Naive thymus-derived CD8-positive, alpha-beta T cell (primary cell): ENCODE results near the gene PKNOX2. TPM values are rescaled to one million over a fixed set of nuclear protein-coding genes. Genes with fewer than 3 reads are reported as not detected.
"Not testable (repeated sequence)": the region's sequence is repeated elsewhere in the genome, so short reads cannot be mapped to it uniquely, and the experiment has no call there.

ENCODE experiments used
- ATAC-seq, 2 donors: fragments of 150-1000 bp; cut with Tn5 transposase in 1 of 2; sonication (Bioruptor Pico), chemical (Tn5 transposase) in 1 of 2; 1 replicate in 1 of 2; 2 replicates in 1 of 2; pipeline ENCODE4 v1.10.0; 2021; ENCODE audit warnings: mild to moderate bottlenecking in 2 of 2, moderate library complexity in 2 of 2
- POLR2A ChIA-PET: fragments of 350-600 bp; sonication (Branson Sonifier 250); formaldehyde crosslinking; loops from one replicate; lab custom pipeline; 2021; ENCODE audit warnings: antibody characterized with exemption; lab: Charles Lee
- DNase-seq, 10 donors: peaks; one replicate each; pipeline versions ENCODE4 v3.0.0 to v3.0.0-alpha.2; 2020 to 2022
- H3K27ac Mint-ChIP-seq, 10 donors: one replicate each; pipeline ENCODE4 v1.8.0; 2020 to 2022; ENCODE audit warnings: mild to moderate bottlenecking in 10 of 10, mixed read lengths in 10 of 10, moderate library complexity in 4 of 10, inconsistent platforms in 1 of 10
- H3K27me3 Mint-ChIP-seq, 5 donors: one replicate each; pipeline ENCODE4 v1.8.0; 2021 to 2022; ENCODE audit warnings: mixed read lengths in 5 of 5
- H3K36me3 Mint-ChIP-seq, 3 donors: one replicate each; pipeline ENCODE4 v1.8.0; 2020 to 2022; ENCODE audit warnings: mixed read lengths in 3 of 3, mild to moderate bottlenecking in 2 of 3, inconsistent platforms in 1 of 3
- H3K4me1 Mint-ChIP-seq, 4 donors: one replicate each; pipeline ENCODE4 v1.8.0; 2021 to 2022; ENCODE audit warnings: mixed read lengths in 4 of 4
- H3K4me3 Mint-ChIP-seq, 10 donors: one replicate each; pipeline ENCODE4 v1.8.0; 2020 to 2022; ENCODE audit warnings: mild to moderate bottlenecking in 10 of 10, mixed read lengths in 10 of 10, moderate library complexity in 6 of 10, inconsistent platforms in 1 of 10
- H3K9me3 Mint-ChIP-seq, 9 donors: one replicate each; pipeline ENCODE4 v1.8.0; 2020 to 2022; ENCODE audit warnings: mixed read lengths in 9 of 9, mild to moderate bottlenecking in 3 of 9, inconsistent platforms in 1 of 9, moderate library complexity in 1 of 9
- polyA plus RNA-seq, 3 donors: library from polyadenylated mRNA; unstranded; fragments of 300-500 nt; fragmentation: Illumina TruSeq; gene quantifications; one replicate each; pipeline ENCODE4 v1.2.3, GENCODE V29; 2021
- total RNA-seq, 8 experiments: library from RNA in 2 of 8; stranded (reverse) in 2 of 8; gene quantifications; one replicate each; pipeline ENCODE4 v1.2.3 and lab custom pipeline; 2021 to 2026

PKNOX2 gene
- total and polyA plus RNA-seq, 5 experiments from 2014 or later = not detected

DNA sequence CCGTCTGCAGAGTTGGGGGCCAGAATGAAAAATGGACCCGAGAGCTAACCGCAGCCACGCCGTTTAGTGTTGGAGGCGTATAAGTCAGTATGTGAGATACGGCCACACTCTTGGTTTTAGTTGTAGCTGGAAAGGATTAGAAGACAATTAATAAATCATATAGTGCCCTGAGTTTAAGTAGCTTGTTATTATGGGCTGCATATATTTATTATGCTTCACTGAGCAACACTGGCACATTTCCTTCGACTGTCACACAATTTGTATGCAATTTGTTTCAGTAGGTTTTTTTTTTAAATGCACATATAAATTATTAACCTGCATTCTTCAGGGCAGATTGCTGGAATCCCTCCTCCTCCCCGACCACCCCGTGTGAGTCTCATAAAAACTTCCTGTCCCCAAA lies 56.9 kb downstream of the PKNOX2 start:
- ATAC-seq (no peak), DNase-seq (no peak)
- H3K4me3 Mint-ChIP-seq = no peak overlapping the region
- H3K27me3 Mint-ChIP-seq = peaks cover 3 to 20% (median 17%) of the 10 kb centered on the region in 5 donors
- no peaks in the 10 kb centered on the region for H3K9me3 Mint-ChIP-seq
- peaks cover 0 to 2% (median 0%) of the 10 kb centered on the region in 4 donors for H3K4me1 Mint-ChIP-seq
- no peak overlapping the region for H3K27ac Mint-ChIP-seq
- no peaks in the 10 kb centered on the region for H3K36me3 Mint-ChIP-seq
- POLR2A ChIA-PET = no interaction called here

DNA sequence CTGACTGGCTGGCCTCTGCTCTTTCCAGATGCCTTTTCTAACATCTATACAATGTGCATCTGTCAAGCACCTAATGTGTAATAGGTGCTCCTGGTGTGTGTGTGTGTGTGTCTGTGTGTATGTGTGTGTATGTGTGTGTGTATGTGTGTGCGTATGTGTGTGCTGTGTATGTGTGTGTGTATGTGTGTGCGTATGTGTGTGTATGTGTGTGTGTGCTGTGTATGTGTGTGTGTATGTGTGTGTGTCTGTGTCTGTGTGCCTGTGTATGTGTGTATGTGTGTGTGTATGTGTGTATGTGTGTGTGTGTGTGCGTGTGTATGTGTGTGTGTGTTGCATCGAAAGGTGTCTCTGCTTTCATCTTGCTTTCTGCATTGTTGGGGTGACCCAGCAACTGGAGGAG lies 57.9 kb downstream of the PKNOX2 start:
- H3K27ac Mint-ChIP-seq = no peak overlapping the region
- H3K36me3 Mint-ChIP-seq = no peaks in the 10 kb centered on the region
- DNase-seq (no peak), ATAC-seq (no peak)
- H3K27me3 Mint-ChIP-seq = peaks cover 0 to 21% (median 11%) of the 10 kb centered on the region in 5 donors
- H3K4me1 Mint-ChIP-seq = peaks cover 0 to 2% (median 0%) of the 10 kb centered on the region in 4 donors
- POLR2A ChIA-PET = no interaction called here
- no peak overlapping the region for H3K4me3 Mint-ChIP-seq
- H3K9me3 Mint-ChIP-seq = no peaks in the 10 kb centered on the region

DNA sequence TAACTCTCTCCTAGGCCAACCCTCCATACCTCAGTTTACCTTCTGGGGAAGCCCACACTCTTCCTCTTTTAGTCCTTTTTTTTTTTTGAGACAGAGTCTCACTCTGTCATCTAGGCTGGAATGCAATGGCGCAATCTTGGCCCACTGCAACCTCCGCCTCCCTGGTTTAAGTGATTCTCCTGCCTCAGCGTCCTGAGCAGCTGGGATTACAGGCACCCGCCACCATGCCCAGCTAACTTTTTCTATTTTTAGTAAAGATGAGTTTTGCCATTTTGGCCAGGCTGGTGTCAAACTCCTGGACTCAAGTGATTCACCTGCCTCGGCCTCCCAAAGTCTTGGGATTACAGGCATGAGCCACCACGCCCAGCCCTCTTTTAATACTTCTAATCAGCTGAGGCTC lies 58.6 kb downstream of the PKNOX2 start:
- POLR2A ChIA-PET, DNase-seq, H3K4me3 Mint-ChIP-seq, H3K27ac Mint-ChIP-seq, H3K36me3 Mint-ChIP-seq, H3K9me3 Mint-ChIP-seq, ATAC-seq, H3K4me1 Mint-ChIP-seq: not testable (repeated sequence)
- H3K27me3 Mint-ChIP-seq = peaks cover 0 to 22% (median 8%) of the 10 kb centered on the region in 5 donors

DNA sequence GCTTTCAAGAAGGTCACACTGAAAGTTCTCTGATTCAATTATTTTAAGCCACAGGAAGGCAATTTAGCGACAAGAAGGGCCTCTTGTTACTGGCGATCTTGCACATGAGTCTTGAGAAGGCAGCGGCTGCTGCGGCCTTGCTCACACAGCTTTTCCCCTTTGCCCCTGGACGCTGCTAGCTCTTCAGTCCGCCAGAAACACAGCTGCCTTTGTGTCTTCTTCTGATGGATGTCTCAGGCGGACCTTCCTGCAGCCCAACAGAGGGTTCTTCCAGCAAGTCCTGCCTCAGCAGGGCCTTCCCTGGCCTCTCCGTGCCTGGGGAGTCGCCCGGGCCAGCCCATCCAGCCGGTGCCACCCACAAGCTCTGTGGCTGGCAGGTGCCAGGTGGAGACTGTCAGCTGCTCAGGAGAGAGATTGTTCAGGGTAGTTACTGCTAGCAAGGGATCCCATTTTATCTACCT lies 59.4 kb downstream of the PKNOX2 start:
- Mint-ChIP-seq H3K4me3 (no peak overlapping the region), H3K4me1 (no peaks in the 10 kb centered on the region), H3K9me3 (no peaks in the 10 kb centered on the region), H3K36me3 (no peaks in the 10 kb centered on the region), H3K27ac (no peak overlapping the region), H3K27me3 (peaks cover 0 to 29% (median 4%) of the 10 kb centered on the region in 5 donors)
- POLR2A ChIA-PET = no interaction called here
- DNase-seq = no peak
- ATAC-seq = no peak

DNA sequence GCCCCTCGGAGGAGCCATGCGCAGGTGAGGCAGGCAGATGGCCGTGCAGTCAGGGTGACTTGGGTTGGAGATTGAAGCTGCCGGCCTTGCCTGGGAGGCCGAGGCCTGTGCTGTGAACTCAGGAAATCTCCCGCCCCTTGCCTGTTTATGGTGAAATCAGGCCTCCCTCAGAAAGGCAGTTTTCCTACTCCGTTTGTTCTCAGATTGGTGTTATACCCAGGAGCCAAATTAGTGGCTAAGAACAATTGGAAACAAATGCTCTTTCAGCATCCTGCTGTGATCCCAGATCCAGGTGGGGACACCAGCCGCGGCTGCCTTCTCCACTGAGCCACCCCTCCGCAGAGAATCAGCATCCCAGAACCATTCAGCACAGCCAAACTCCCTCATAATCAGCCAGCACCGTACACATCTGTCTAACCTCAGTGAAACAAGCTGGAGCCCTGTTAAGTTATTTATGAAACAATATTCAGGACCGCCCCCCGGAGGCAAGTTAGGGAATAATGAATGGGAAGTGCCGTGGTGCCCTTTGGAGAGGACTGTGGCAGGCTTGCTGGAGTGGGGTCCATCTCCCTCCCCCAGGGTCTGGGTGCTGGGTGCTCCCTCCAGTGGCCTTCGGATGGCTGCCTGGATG lies 60.0 kb downstream of the PKNOX2 start:
- Mint-ChIP-seq H3K27ac (no peak overlapping the region), H3K27me3 (peaks cover 0 to 35% (median 7%) of the 10 kb centered on the region in 5 donors), H3K4me3 (no peak overlapping the region), H3K9me3 (no peaks in the 10 kb centered on the region), H3K4me1 (no peaks in the 10 kb centered on the region), H3K36me3 (no peaks in the 10 kb centered on the region)
- DNase-seq (no peak), ATAC-seq (no peak)
- POLR2A ChIA-PET = no interaction called here

DNA sequence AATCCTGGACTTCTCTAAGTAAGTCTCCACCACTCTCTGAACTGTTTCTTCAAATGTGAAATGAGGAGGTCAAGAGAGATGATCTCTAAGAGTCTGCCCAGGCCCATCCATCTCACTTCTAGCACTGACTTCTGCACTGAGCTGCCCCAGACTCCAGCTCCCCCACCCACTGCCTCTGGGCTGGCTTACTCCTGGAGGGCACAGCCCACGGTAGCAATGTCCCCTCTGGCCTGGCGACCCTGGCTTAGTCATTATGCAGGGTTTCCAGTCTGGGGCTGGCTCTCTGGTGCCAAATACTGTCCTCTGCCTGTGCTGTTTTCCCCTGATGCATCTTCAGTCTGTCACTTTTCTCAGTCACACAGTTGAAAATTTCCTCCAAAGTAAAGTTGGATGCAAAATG lies 60.9 kb downstream of the PKNOX2 start:
- DNase-seq (no peak), ATAC-seq (no peak)
- H3K4me1 Mint-ChIP-seq = no peaks in the 10 kb centered on the region
- no peak overlapping the region for H3K27ac Mint-ChIP-seq
- H3K9me3 Mint-ChIP-seq = no peaks in the 10 kb centered on the region
- no peak overlapping the region for H3K4me3 Mint-ChIP-seq
- H3K36me3 Mint-ChIP-seq = no peaks in the 10 kb centered on the region
- H3K27me3 Mint-ChIP-seq = peaks cover 0 to 40% (median 7%) of the 10 kb centered on the region in 5 donors
- POLR2A ChIA-PET = no interaction called here

DNA sequence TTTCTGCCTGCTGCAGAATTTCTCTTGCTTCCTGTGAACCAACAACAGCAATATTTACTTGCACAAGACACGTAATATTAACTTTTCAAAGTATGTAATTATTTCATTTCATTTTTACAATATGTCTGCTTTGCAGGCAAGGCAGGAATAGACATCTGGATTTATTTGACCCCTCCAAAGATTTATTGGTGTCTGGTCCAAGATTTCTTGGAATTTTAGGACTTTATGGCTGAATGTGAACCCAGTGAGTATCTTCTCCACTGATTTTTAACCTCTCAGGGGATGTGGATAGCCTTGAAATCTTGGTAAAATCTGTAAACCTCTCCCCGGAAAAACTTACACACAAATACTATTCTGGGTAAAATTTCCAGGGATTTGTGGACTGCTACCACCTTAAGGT lies 61.5 kb downstream of the PKNOX2 start:
- Mint-ChIP-seq H3K4me1 (no peaks in the 10 kb centered on the region), H3K9me3 (no peaks in the 10 kb centered on the region), H3K27me3 (peaks cover 0 to 40% (median 7%) of the 10 kb centered on the region in 5 donors), H3K4me3 (no peak overlapping the region), H3K36me3 (no peaks in the 10 kb centered on the region), H3K27ac (no peak overlapping the region)
- ATAC-seq = no peak
- POLR2A ChIA-PET = no interaction called here
- no peak for DNase-seq

DNA sequence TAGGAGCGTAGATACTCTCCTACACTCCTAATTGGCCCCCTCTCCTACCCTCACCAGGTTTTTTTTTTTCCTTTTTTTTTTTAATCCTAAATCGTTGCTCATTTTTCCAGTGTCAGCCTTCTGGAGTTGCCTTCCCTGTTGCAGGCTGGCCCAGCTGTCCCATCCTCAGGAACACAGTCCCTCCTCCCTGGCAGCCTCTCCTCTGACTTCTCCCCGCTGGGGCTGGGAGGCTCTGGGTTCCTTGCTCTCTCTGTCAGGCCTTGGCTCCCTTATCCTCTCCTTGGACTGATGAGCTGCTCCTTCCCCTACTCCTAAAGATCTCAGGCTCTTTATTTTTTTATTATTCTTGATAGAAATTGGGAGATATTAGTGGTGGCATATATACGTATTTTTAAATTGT lies 62.2 kb downstream of the PKNOX2 start:
- POLR2A ChIA-PET = no interaction called here
- Mint-ChIP-seq H3K27ac (peak overlapping the region in 1 of 10 donors; percentile 46), H3K4me1 (no peaks in the 10 kb centered on the region), H3K27me3 (peaks cover 0 to 47% (median 7%) of the 10 kb centered on the region in 5 donors), H3K36me3 (no peaks in the 10 kb centered on the region), H3K9me3 (no peaks in the 10 kb centered on the region), H3K4me3 (no peak overlapping the region)
- no peak for ATAC-seq
- no peak for DNase-seq

DNA sequence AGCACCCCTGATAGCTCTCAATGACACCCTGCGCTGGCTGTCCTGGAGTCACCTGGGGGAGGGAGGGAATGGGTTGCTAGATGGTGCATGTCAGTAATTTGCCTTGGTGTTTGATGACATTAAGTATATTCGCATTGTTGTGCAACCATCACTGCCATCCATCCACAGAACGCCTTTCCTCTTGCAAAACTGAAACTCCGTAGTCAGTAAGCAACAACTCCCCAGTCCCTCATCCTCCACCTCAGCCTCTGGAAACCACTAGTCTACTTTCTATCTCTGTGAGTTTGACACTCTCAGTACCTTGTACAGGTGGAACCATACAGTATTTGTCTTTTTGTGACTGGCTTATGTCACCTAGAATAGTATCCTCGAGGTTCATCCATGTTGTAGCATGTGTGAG lies 62.6 kb downstream of the PKNOX2 start:
- POLR2A ChIA-PET = no interaction called here
- H3K36me3 Mint-ChIP-seq = no peaks in the 10 kb centered on the region
- ATAC-seq (no peak), DNase-seq (no peak)
- peaks cover 0 to 48% (median 7%) of the 10 kb centered on the region in 5 donors for H3K27me3 Mint-ChIP-seq
- H3K9me3 Mint-ChIP-seq = no peaks in the 10 kb centered on the region
- H3K4me3 Mint-ChIP-seq = no peak overlapping the region
- H3K27ac Mint-ChIP-seq = no peak overlapping the region
- H3K4me1 Mint-ChIP-seq = no peaks in the 10 kb centered on the region

DNA sequence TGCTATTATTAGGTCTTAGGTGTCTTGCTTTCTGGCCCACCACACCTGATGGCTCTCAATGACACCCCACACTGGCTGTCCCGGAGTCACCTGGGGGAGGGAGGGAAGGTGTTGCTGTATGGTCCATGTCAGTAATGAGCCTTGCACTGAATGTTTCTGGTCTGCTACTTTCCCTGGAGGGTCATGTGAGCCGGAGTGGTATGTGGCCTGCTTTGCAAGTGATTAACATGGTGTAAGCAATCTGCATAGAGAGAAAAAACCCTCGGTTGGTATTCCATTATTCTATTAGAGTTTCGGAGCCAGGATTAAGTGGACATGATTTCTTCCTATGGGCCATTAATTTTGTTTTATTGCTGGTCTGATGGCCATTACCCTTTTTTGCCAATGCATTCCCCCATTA lies 63.9 kb downstream of the PKNOX2 start:
- no peak for ATAC-seq
- H3K27me3 Mint-ChIP-seq = peaks cover 0 to 50% (median 8%) of the 10 kb centered on the region in 5 donors
- H3K27ac Mint-ChIP-seq = no peak overlapping the region
- H3K9me3 Mint-ChIP-seq = no peaks in the 10 kb centered on the region
- no peaks in the 10 kb centered on the region for H3K4me1 Mint-ChIP-seq
- DNase-seq = no peak
- H3K4me3 Mint-ChIP-seq = no peak overlapping the region
- POLR2A ChIA-PET = no interaction called here
- no peaks in the 10 kb centered on the region for H3K36me3 Mint-ChIP-seq

DNA sequence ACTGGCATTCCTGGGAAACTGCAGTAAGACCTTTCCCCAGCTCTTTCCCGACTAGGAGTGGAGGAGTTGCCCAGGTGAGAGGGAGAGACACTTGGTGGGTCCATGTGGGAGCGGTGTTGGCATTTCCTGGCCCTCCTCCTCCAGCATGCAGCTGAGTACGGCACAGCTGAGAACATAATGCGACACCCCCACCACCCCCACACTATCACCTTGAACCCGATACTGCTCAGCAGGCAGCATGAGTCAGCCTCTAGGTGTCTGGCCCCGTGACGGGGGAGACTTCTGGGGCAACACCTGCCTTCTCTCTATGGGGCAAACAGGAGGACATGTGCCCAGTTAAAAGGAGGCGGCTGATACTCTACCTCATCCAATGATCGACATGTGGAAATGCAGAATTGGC lies 64.4 kb downstream of the PKNOX2 start:
- POLR2A ChIA-PET = no interaction called here
- H3K4me1 Mint-ChIP-seq = no peaks in the 10 kb centered on the region
- no peak for ATAC-seq
- no peaks in the 10 kb centered on the region for H3K9me3 Mint-ChIP-seq
- H3K27me3 Mint-ChIP-seq = peaks cover 3 to 55% (median 12%) of the 10 kb centered on the region in 5 donors
- DNase-seq = no peak
- no peak overlapping the region for H3K4me3 Mint-ChIP-seq
- H3K27ac Mint-ChIP-seq = no peak overlapping the region
- no peaks in the 10 kb centered on the region for H3K36me3 Mint-ChIP-seq

DNA sequence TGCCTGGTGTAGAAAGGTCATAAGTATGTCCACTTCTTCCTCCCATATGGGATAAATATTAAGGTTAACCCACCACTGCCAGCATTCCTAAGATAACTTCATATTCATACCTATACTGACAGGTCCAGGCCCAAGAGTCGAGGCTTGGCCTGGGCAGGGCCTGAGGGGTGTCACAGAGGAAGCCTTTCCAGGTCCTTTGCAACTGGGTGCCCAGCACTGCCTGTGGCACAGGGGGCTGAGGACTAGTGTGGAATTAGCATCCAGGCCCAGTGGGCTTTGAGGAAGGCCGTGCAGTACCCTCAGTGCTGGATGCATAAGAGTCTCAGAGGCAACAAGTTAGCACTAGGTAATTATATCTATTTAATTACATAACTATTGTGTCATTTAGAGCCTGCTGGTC lies 65.4 kb downstream of the PKNOX2 start:
- Mint-ChIP-seq H3K4me3 (no peak overlapping the region), H3K27me3 (peaks cover 4 to 64% (median 13%) of the 10 kb centered on the region in 5 donors), H3K9me3 (no peaks in the 10 kb centered on the region), H3K4me1 (no peaks in the 10 kb centered on the region), H3K36me3 (no peaks in the 10 kb centered on the region), H3K27ac (no peak overlapping the region)
- no peak for DNase-seq
- ATAC-seq = no peak
- POLR2A ChIA-PET = no interaction called here

DNA sequence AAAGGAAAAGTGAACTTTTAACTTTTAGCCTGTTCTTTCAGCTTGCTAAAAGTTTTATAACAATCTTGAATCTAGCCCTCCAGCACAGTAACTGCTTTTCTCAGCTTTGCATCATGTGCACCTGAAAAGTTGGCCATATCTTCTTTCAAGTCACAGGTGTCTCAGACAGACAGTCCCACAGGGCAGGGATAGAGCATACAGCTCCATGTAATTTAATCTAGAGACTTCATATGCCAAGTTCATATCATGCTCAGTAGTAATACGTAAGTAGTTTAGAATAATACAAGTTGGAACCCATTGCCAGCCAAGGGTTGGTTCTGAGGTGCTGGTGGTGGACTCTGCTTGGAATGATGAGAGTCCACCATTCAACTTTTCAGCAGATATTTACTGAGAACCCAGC lies 68.6 kb downstream of the PKNOX2 start:
- DNase-seq = no peak
- H3K9me3 Mint-ChIP-seq = no peaks in the 10 kb centered on the region
- no peaks in the 10 kb centered on the region for H3K4me1 Mint-ChIP-seq
- H3K4me3 Mint-ChIP-seq = no peak overlapping the region
- POLR2A ChIA-PET = no interaction called here
- H3K36me3 Mint-ChIP-seq = no peaks in the 10 kb centered on the region
- peaks cover 6 to 70% (median 11%) of the 10 kb centered on the region in 5 donors for H3K27me3 Mint-ChIP-seq
- no peak for ATAC-seq
- no peak overlapping the region for H3K27ac Mint-ChIP-seq

DNA sequence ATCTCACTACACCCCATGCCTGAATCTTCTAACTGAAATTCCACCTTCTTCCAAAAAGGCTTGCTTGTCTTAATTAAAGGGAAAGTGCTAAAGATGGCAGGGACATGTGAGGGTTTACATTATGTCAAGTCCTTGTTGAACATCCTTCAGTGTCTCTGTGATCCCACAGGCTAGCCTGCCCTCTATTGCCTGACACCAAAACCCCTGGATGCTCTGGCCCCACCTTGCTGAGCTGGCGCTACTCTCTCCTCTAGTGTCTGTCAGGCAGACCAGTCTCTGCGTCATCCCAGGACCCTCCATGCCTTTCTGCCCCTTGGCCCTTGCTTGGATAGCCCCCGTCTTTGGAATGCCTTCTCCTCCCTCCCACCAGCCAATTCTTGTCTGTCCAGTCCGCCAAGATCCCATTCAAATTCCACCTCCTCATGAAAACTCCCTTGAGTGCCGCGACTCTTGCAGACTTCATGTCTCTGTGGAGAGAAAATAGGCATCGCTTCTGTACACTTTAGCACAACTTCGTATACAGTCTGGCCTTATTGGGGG lies 69.3 kb downstream of the PKNOX2 start:
- H3K4me3 Mint-ChIP-seq = no peak overlapping the region
- H3K36me3 Mint-ChIP-seq = no peaks in the 10 kb centered on the region
- POLR2A ChIA-PET = no interaction called here
- no peak overlapping the region for H3K27ac Mint-ChIP-seq
- ATAC-seq (no peak), DNase-seq (no peak)
- H3K4me1 Mint-ChIP-seq = no peaks in the 10 kb centered on the region
- peaks cover 6 to 66% (median 11%) of the 10 kb centered on the region in 5 donors for H3K27me3 Mint-ChIP-seq
- no peaks in the 10 kb centered on the region for H3K9me3 Mint-ChIP-seq
